A549 treated with Mapracorat at 1 μM for 4 hours (cell line): ENCODE results near the gene ZNF197. TPM values are rescaled to one million over a fixed set of nuclear protein-coding genes. Genes with fewer than 3 reads are reported as not detected.

ENCODE experiments used
- total RNA-seq: library from RNA; stranded (reverse); fragments of 200-300 nt; extraction: Qiagen RNA extraction; gene quantifications from 5 replicates; pipeline ENCODE4 v1.2.3, GENCODE V29; 2022

The ZNF197 gene
- total RNA-seq: 1.4 to 2.1 TPM (median 1.6 TPM) in 5 replicates

DNA sequence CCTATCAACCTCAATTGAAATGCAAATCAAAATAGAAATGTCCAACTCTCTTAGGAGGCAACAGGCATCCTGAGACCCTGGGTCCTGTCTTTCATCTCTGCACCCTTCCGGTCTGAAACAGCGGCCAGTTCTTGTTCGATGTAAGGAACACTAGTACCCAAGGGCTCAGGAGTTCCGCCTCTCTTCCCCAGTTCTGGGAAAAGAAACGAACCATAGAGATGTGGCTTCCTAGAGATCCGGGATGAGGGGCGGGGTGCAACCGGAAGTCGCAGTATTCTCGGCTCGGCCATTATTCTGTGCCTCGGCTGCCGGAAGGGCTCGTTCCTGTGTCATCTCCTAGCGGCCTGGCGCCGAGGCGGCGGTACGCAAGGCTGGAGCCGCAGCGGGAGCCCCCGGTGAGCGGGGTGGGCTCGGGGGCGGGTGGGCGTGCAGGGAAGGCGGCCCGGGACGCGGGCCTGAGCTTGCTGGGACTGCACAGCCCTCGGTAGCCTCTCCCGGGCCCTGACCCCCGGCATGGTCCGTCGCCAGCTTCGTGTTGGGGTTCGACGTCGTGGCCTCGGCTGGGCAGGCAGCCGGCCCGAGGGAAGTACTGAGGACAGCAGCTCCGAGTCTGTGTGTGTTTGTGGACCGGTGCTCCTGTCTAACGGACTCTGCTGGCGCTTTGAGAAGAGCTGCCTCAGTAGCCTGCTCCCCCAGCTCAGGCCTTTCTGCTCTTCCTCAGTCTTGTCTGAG lies at the start of gene ZNF197:
TSS of gene ZNF197 (plus strand) at position 288 of the 732 bp plus-strand sequence. CDS start 4,119 bp downstream, outside the sequence.

DNA sequence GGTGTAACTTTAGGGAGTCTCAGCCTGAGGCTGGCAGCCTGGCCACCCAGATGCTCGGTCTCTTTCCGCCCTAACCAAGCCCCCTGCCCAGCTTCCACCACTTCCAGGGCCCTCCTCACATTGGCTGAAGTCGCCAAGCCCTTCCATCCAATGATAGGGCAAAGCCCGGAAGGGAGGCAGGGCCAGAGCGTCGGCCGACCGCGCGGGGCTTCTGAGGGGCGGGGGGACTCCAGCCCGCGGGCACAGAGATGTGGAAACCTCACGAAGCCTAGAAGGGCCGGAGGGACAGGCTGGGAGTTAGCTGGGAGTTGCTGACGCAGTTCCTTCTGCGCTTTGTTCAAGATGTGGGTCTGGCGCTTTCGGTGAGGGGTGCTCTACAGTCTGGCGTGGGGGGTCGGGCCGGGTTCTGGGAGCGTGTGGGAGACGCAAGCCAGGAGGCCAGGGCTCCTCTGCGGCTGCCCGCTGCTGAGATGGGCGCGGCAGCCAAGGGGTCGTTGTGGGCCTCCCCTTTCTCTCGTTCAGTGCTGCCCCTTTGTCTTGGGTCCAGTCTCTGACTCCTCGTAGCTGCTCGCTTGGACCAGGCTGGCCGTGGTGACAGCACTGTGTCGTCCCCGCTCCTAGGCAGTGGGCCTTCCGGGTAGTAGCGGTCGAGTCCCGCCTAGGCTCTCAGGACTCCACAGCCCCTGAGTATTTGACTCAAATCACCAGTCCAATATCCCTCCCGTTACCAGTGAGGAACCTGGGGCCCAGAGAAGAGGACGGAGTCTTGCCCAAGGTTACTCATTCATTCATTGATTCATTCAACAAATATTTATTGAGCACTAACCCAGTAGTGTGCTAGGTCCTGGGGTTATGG lies 40.0 kb upstream of the ZNF197 start, which contains the start of gene ZNF660:
TSS of gene ZNF660 (plus strand) at position 319 of the 856 bp plus-strand sequence. CDS start 9,230 bp downstream, outside the sequence.

DNA sequence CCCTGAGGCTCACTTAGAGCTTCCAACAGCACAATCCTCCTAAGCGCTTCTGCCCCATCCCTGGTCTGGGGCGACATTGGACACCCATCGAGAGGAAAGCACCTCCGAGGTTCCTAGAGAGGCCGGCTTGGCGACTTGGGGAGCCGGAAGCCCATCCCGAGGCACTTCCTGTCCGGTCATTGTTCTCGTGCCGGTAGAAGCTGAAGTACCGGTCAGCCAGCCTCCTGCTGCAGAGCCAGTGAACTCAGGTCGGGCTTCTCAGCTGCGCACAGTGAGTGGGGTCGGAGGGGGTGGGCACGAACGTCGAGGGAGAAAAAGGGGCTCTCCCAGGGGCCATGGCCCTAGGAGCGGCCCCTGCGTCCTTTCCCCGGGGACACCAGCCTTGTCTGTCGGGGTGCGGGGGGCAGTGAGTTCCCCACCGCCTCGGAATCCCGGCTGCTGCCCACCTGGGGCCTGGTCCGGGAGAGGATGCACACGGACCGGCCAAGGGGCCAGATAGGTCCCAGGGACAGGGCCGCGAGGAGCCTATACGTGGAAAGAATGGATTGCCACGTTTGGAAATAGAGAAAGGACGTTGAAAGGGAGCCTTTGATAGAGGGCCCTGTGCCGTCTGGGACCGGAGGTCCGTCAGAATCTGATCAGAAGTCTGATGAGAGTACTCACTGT lies 23.9 kb downstream of the ZNF197 start, which contains the start of gene ZNF35:
TSS of gene ZNF35 (plus strand) at position 169 of the 666 bp plus-strand sequence. CDS start 2,336 bp downstream, outside the sequence.

Other genes with a start within 250 kb of the ZNF197 start
- gene ZNF445, start 147.4 kb upstream of the ZNF197 start, total RNA-seq: 2.3 to 2.7 TPM (median 2.6 TPM) in 5 replicates
- gene ZKSCAN7, start 69.8 kb upstream of the ZNF197 start, total RNA-seq: not detected in 5 replicates
- gene ZNF660, start 40.1 kb upstream of the ZNF197 start, total RNA-seq: not detected in 5 replicates
- 5.0 to 7.1 TPM (median 5.3 TPM) in 5 replicates for gene ZNF35, start 23.7 kb downstream of the ZNF197 start, total RNA-seq
- gene ZNF502, start 87.6 kb downstream of the ZNF197 start, total RNA-seq: 1.6 to 2.3 TPM (median 1.6 TPM) in 5 replicates
- gene ZNF501, start 104.6 kb downstream of the ZNF197 start, total RNA-seq: not detected in 5 replicates
- 9.7 to 16.8 TPM (median 13.9 TPM) in 5 replicates for gene KIAA1143, start 136.6 kb downstream of the ZNF197 start, total RNA-seq
- 7.5 to 10.8 TPM (median 8.1 TPM) in 5 replicates for gene KIF15, start 136.8 kb downstream of the ZNF197 start, total RNA-seq
- gene TMEM42, start 236.9 kb downstream of the ZNF197 start, total RNA-seq: 7.3 to 12.5 TPM (median 11.5 TPM) in 5 replicates
- 0.07 to 0.30 TPM (median 0.14 TPM) in 5 replicates for gene TGM4, start 249.6 kb downstream of the ZNF197 start, total RNA-seq